Prostate gland (tissue), 2 donors: ENCODE data around the gene SLC4A3. TPM values are rescaled to one million over a fixed set of nuclear protein-coding genes. Genes with fewer than 3 reads are reported as not detected.

ENCODE experiments used
- DNase-seq: peaks from one replicate; pipeline ENCODE4 v3.0.0-alpha.2; 2019; ENCODE audit warnings: low spot score
- H3K27ac ChIP-seq, 2 donors: fragments of 200-600 bp; sonication (generic); 2 replicates each; pipeline ENCODE4 v1.5.1; 2017 to 2019
- H3K27me3 ChIP-seq: fragments of 200-600 bp; sonication (generic); replicated peaks from 2 replicates; pipeline ENCODE4 v1.5.1; 2019; ENCODE audit not compliant: insufficient read depth
- H3K36me3 ChIP-seq, 2 donors: fragments of 200-600 bp; sonication (generic); 1 replicate in 1 of 2; 2 replicates in 1 of 2; pipeline versions ENCODE4 v1.5.1 to v1.8.1; 2017 to 2019
- H3K4me1 ChIP-seq: fragments of 200-600 bp; sonication (generic); replicated peaks from 2 replicates; pipeline ENCODE4 v1.5.1; 2019
- H3K4me3 ChIP-seq, 2 donors: fragments of 200-600 bp; sonication (generic); 2 replicates each; pipeline ENCODE4 v1.5.1; 2017 to 2019
- H3K9me3 ChIP-seq: fragments of 200-600 bp; sonication (generic); 2 replicates; pipeline ENCODE4 v1.5.1; 2017
- POLR2A ChIP-seq: fragments of 450-650 bp; IDR thresholded peaks from one replicate; pipeline ENCODE4 v1.6.1; 2016; ENCODE audit warnings: antibody characterized with exemption, mild to moderate bottlenecking
- POLR2AphosphoS5 ChIP-seq: sonication (generic); formaldehyde crosslinking; IDR thresholded peaks from one replicate; pipeline ENCODE4 v1.6.1; 2017; ENCODE audit warnings: antibody characterized with exemption
- WGBS: methylation state at CpG from one replicate; pipeline ENCODE4 v1.1.5; 2018; 5-methylcytosine and 5-hydroxymethylcytosine counted together
- intact Hi-C: fragments of 100-400 bp; cut with DNase I; formaldehyde crosslinking; loops from one replicate; pipeline ENCODE4 v1.14.2; 2022
- total RNA-seq, 2 donors: library from RNA; depleted of rRNA; stranded (reverse); fragments of >200 nt; gene quantifications; one replicate each; pipeline ENCODE4 v1.1.0, GENCODE V29; 2016
- TF ChIP-seq, protein P1 (sequence below), 4 experiments: fragments of 200-600 bp in 2 of 4; fragments of 450-650 bp in 2 of 4; sonication (generic) in 2 of 4; IDR thresholded peaks; 1 replicate in 3 of 4; 2 replicates in 1 of 4; pipeline ENCODE4 v1.5.1; 2016 to 2019; ENCODE audit warnings: antibody characterized with exemption in 4 of 4, mild to moderate bottlenecking in 2 of 4, moderate library complexity in 2 of 4

Gene SLC4A3
- total RNA-seq, 2 donors from 2014 or later, result 7.6 to 44.6 TPM

DNA sequence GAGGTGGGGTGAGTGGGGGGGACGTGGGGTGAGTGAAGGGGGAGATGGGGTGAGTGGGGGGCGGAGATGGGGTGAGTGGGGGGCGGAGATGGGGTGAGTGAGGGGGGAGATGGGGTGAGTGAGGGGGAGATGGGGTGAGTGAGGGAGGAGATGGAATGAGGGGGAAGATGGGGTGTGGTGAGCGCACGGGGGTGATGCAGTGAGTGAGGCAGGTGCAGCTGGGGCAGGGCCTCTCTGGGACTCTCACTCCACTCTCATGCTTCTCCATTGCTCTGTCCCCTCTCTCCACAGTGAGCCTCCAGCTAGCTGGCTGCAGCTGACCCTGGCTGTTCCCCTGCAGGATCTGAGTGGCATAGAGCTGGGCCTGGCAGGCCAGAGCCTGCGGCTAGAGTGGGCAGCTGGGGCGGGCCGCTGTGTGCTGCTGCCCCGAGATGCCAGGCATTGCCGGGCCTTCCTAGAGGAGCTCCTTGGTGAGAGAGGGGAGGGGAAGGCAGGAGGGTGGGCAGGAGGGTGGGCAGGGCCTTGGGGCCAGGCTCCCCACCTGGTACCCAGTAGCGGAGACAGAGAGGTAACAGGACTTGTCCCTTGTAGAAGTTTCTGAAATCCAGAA is 13.9 kb upstream of the SLC4A3 start:
- 97% methylated on average over 10 of the region's 11 CpGs for WGBS
- DNase-seq, result no peak
- intact Hi-C loops, result no loop called here
- TF ChIP-seq, protein P1, sequence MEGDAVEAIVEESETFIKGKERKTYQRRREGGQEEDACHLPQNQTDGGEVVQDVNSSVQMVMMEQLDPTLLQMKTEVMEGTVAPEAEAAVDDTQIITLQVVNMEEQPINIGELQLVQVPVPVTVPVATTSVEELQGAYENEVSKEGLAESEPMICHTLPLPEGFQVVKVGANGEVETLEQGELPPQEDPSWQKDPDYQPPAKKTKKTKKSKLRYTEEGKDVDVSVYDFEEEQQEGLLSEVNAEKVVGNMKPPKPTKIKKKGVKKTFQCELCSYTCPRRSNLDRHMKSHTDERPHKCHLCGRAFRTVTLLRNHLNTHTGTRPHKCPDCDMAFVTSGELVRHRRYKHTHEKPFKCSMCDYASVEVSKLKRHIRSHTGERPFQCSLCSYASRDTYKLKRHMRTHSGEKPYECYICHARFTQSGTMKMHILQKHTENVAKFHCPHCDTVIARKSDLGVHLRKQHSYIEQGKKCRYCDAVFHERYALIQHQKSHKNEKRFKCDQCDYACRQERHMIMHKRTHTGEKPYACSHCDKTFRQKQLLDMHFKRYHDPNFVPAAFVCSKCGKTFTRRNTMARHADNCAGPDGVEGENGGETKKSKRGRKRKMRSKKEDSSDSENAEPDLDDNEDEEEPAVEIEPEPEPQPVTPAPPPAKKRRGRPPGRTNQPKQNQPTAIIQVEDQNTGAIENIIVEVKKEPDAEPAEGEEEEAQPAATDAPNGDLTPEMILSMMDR (IDR thresholded peaks at IDR 0.05), result no peak
- TF ChIP-seq POLR2A, result no peak
- no peak for TF ChIP-seq POLR2AphosphoS5
- Histone ChIP-seq H3K27me3 (no peaks in the 10 kb centered on the region), H3K36me3 (peaks cover 9% of the 10 kb centered on the region in 2 donors), H3K27ac (no peak overlapping the region), H3K4me3 (no peak overlapping the region), H3K4me1 (no peaks in the 10 kb centered on the region), H3K9me3 (no peaks in the 10 kb centered on the region)

DNA sequence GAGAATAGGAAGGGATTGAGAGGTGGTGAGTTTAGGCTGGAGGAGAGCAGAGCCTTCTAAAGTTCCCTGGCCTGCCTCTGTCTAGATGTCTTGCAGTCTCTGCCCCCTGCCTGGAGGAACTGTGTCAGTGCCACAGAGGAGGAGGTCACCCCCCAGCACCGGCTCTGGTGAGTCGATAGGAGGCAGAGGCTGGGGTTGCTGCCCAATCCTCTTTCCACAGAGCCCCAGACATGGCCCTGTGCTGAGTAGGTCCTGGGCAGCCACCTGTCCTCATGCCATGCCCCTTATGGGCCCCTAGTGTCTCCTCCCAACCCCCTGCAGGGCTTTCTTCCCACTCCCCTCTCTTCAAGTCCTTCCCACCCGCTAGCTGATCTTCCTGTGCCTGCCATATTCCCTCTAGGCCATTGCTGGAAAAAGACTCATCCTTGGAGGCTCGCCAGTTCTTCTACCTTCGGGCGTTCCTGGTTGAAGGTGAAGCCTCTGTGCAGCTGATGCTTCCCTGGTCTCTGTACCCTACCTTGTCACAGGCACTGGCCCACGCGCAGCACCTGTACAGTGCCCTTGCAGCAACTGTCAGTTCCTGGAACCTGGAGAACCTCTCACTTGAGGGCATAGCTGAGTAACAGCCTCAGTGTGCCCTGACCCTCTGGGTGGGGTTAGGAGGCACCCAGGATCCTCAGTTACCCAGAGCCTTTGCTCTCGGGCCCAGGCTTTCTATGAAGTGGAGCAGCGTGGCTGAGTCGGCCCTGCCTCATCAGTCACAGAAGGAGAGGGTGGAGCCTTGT is 13.2 kb upstream of the SLC4A3 start:
- TF ChIP-seq POLR2AphosphoS5, result no peak
- TF ChIP-seq POLR2A, result no peak
- DNase-seq, result no peak
- Histone ChIP-seq H3K4me3 (no peak overlapping the region), H3K4me1 (no peaks in the 10 kb centered on the region), H3K27me3 (no peaks in the 10 kb centered on the region), H3K27ac (no peak overlapping the region), H3K9me3 (no peaks in the 10 kb centered on the region), H3K36me3 (peaks cover 6 to 9% of the 10 kb centered on the region in 2 donors)
- WGBS, result 84% methylated on average over 11 of the region's 11 CpGs
- intact Hi-C loops, result no loop called here

DNA sequence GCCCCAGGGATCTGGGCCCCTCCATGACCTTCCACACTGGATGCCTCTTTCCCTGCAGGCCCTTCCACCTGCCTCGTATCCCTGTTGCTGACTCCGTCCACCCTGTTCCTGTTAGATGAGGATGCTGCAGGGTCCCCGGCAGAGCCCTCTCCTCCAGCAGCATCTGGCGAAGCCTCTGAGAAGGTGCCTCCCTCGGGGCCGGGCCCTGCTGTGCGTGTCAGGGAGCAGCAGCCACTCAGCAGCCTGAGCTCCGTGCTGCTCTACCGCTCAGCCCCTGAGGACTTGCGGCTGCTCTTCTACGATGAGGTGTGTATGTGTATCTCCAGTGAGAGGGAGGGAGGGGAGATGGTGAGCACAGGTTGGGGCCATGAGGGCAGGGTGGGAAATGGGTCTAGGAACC is 12.4 kb upstream of the SLC4A3 start:
- Histone ChIP-seq H3K4me3 (no peak overlapping the region), H3K36me3 (peaks cover 5 to 9% of the 10 kb centered on the region in 2 donors), H3K27me3 (no peaks in the 10 kb centered on the region), H3K4me1 (no peaks in the 10 kb centered on the region), H3K9me3 (no peaks in the 10 kb centered on the region), H3K27ac (no peak overlapping the region)
- TF ChIP-seq POLR2AphosphoS5 (no peak), POLR2A (no peak)
- TF ChIP-seq, protein P1 (IDR thresholded peaks at IDR 0.05), result no peak
- DNase-seq, result no peak
- intact Hi-C loops, result no loop called here
- 86% methylated on average over 10 of the region's 11 CpGs for WGBS

DNA sequence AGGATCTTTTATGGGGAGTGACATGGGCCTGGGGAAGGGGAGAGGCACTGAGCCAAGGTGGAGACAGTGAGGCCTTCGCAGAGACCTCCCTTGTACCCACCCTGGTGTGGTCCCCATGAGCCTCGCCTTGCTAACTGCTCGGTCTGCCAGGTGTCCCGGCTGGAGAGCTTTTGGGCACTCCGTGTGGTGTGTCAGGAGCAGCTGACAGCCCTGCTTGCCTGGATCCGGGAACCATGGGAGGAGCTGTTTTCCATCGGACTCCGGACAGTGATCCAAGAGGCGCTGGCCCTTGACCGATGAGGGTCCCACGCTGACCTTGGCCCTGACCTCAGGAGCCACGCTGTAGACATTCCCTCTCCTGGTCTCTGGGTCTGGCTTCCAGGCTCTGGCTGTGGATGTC is 11.5 kb upstream of the SLC4A3 start:
- Histone ChIP-seq H3K4me3 (no peak overlapping the region), H3K4me1 (no peaks in the 10 kb centered on the region), H3K27me3 (no peaks in the 10 kb centered on the region), H3K9me3 (no peaks in the 10 kb centered on the region), H3K27ac (no peak overlapping the region), H3K36me3 (peaks cover 4 to 9% of the 10 kb centered on the region in 2 donors)
- 70% methylated on average over 10 of the region's 12 CpGs for WGBS
- no peak for TF ChIP-seq POLR2A
- TF ChIP-seq, protein P1 (IDR thresholded peaks at IDR 0.05), result no peak
- intact Hi-C loops, result no loop called here
- DNase-seq, result no peak

DNA sequence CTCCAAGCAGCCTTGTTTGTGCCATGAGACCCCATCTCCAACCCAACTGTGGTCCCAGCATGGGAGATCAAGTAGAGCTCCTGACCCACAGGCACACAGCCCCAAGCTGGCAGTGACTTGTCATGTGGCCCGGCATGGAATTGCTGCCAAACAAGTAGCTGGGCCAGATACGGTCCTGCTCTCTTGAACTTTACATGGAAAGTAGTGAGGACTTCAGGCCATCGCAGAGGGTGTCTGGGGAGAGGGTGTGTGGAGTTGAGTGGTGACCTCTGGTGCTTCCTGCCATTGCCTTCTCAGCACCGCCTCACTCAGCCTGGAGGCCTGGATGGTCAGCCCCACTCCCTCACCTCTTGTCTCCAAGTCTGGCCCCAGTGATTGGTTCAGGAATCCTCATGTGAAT is 10.9 kb upstream of the SLC4A3 start:
- intact Hi-C loops, result no loop called here
- H3K4me3 ChIP-seq, result no peak overlapping the region
- peaks cover 4 to 9% of the 10 kb centered on the region in 2 donors for H3K36me3 ChIP-seq
- no peaks in the 10 kb centered on the region for H3K27me3 ChIP-seq
- H3K9me3 ChIP-seq, result no peaks in the 10 kb centered on the region
- TF ChIP-seq, protein P1 (IDR thresholded peaks at IDR 0.05), result no peak
- H3K4me1 ChIP-seq, result no peaks in the 10 kb centered on the region
- no peak for DNase-seq
- H3K27ac ChIP-seq, result no peak overlapping the region
- 93% methylated on average over 4 of the region's 4 CpGs for WGBS
